T-helper 2 cell treated with Interferon-gamma antibody and Interleukin-4, amounts not matched to agents 5 μg/mL and 100 μg/mL, for 36 hours (primary cell): Measurements from ENCODE around the gene FGF22.
A peak's percentile ranks its signal among the peaks of the same experiment; 100 is the strongest.

Experiments used
- DNase-seq: peaks from one replicate; pipeline ENCODE4 v3.0.0; 2021; ENCODE audit warnings: low spot score
- H3K27ac Mint-ChIP-seq: one replicate; pipeline ENCODE4 v1.8.0; 2021; ENCODE audit warnings: mild to moderate bottlenecking, mixed read lengths
- H3K27me3 Mint-ChIP-seq: one replicate; pipeline ENCODE4 v1.8.0; 2021; ENCODE audit warnings: low read depth, mixed read lengths
- H3K36me3 Mint-ChIP-seq: one replicate; pipeline ENCODE4 v1.8.0; 2021; ENCODE audit warnings: low read depth, mixed read lengths
- H3K4me1 Mint-ChIP-seq: one replicate; pipeline ENCODE4 v1.8.0; 2021; ENCODE audit warnings: low read depth, mixed read lengths
- H3K4me3 Mint-ChIP-seq: one replicate; pipeline ENCODE4 v1.8.0; 2022; ENCODE audit warnings: mild to moderate bottlenecking, moderate library complexity, mixed read lengths
- H3K9me3 Mint-ChIP-seq: one replicate; pipeline ENCODE4 v1.8.0; 2021; ENCODE audit warnings: mixed read lengths

Gene FGF22

DNA sequence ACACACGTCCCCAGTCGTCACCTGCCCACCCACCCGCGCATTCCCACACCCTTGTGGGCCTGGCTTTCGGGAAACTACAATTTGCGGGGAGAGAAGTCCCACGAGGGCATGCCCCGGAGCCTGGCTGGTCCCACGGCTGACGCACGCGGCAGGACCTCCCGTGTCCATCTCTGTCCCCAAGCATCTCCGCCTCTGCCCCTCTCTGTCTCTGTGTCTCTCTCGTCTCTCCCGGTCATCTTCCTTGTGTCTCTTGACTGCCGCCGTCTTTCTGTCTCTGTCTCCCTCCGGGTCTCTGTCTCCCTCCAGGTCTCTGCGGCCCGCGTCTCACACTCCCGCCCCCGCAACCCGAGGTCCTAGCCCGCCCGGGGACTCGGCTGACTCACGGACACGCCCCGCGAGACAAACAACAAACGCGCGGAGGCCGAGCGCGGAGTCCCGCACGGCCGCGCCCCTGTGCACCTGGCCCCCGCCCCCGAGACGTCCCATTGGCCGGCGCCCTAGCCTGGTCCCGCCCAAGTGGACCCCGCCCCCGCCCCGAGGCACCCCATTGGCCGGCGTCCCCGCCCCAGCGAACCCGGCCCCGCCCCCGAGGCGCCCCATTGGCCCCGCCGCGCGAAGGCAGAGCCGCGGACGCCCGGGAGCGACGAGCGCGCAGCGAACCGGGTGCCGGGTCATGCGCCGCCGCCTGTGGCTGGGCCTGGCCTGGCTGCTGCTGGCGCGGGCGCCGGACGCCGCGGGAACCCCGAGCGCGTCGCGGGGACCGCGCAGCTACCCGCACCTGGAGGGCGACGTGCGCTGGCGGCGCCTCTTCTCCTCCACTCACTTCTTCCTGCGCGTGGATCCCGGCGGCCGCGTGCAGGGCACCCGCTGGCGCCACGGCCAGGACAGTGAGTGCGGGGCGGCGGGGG lies at the start of gene FGF22:
Gene FGF22, plus strand, starts transcription at position 627 of the 908 bp plus-strand sequence. Its CDS starts 47 bp downstream, at position 674.
- Mint-ChIP-seq H3K36me3 (no peaks in the 10 kb centered on the region), H3K4me1 (peaks cover 4% of the 10 kb centered on the region), H3K4me3 (peak within 1 kb of the TSS; percentile 82), H3K27me3 (peaks cover 7% of the 10 kb centered on the region), H3K9me3 (no peaks in the 10 kb centered on the region), H3K27ac (peak within 1 kb of the TSS; percentile 67)
- peak; percentile 88 for DNase-seq

DNA sequence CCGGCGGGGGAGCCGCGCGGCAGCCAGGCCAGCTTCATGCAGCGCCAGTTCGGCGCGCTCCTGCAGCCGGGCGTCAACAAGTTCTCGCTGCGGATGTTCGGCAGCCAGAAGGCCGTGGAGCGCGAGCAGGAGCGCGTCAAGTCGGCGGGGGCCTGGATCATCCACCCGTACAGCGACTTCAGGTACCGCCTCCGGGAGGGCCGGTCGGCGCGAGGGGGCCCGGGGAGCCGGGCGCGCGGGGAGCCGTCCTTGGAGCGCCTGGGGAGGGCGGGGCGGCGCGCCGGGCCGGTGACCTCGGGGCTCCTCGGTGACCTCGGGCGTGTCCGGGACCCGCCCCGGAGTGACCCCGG lies 49.3 kb upstream of the FGF22 start:
- DNase-seq: no peak
- Mint-ChIP-seq H3K4me1 (no peaks in the 10 kb centered on the region), H3K4me3 (no peak overlapping the region), H3K27me3 (peaks cover 27% of the 10 kb centered on the region), H3K36me3 (no peaks in the 10 kb centered on the region), H3K9me3 (no peaks in the 10 kb centered on the region), H3K27ac (no peak overlapping the region)

DNA sequence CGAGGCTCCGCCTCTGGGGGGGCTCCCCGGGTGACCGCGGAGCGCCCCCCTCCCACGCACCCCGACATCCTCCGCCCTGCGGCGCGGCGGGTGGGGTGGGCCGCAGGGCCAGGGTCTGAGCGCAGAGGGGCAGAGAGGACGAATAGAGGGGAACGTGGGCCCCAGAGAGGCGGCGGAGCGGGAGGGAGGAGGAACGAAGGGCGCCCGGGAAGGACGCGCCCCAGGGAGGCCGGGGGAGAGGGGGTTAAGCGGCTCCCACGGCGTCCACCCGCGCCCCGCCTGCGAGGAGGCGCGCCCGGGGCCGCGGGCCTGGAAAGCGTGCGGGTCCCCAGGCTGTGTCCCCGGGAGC lies 49.0 kb upstream of the FGF22 start:
- Mint-ChIP-seq H3K36me3 (no peaks in the 10 kb centered on the region), H3K4me3 (no peak overlapping the region), H3K4me1 (no peaks in the 10 kb centered on the region), H3K27me3 (peaks cover 27% of the 10 kb centered on the region), H3K27ac (no peak overlapping the region), H3K9me3 (no peaks in the 10 kb centered on the region)
- DNase-seq: no peak

DNA sequence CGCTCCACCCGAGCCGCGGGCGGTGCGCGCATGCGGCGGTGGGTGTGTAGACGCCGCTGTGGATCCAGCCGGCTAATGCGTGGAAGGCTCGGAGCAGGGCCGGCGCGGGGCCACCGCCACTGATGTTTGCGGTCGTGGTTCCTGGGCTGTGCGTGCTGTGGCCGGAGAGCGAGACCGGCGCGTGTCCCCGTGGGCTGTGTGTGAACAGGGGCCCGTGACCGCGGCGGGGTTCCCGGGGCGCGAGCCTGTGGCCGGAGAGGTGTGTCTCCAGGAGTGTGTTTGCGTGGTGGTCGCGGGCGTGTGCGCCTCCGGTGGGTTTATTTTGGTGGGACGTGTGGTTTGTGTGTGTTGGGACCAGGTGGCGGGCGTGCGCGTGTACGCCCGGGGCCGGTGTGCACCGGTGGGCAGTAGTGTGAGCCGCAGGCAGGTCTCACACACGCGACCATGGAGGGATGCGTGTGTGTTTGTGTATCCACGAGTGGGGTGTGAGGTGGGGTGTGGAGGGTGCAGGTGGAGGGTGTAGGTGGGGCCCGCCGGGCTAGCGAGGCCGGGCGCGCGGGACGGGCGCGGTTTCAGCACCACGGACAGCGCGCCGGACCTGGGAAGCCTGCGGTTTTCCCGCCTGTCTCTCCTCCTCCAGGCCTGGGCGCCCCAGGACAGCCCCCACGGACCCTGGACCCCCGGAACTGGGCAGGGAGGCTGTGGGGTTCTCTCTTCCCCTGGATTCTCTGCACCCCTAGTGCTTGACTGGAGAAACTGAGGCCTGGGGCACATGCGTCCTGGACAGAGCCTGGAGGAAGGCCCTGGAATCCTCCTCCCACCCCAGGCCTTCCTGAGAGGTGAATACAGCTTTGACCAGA lies 48.4 kb upstream of the FGF22 start:
- no peak overlapping the region for H3K27ac Mint-ChIP-seq
- no peak overlapping the region for H3K4me3 Mint-ChIP-seq
- peaks cover 27% of the 10 kb centered on the region for H3K27me3 Mint-ChIP-seq
- H3K36me3 Mint-ChIP-seq: no peaks in the 10 kb centered on the region
- no peaks in the 10 kb centered on the region for H3K9me3 Mint-ChIP-seq
- no peak for DNase-seq
- no peaks in the 10 kb centered on the region for H3K4me1 Mint-ChIP-seq

DNA sequence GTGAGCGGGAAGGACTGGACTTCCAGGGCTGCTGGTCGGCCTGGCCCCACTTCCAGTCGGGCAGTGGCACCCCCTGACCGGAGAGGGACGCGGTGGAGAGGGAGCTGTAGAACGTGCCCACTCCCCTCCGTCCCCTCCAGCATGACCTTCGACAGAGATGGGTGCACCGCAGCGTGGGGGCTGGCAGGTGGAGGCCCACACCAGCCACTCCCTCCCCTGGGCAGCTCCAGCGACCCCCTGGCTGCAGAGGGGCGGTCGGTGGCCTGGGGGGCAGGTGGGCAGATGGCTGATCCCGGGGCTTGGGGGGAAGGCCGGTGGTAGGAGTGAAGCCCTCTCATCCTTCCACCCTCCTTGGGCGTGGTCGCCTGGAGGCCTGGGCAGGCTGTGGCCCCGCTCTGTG lies 47.6 kb upstream of the FGF22 start:
- Mint-ChIP-seq H3K4me1 (no peaks in the 10 kb centered on the region), H3K27ac (no peak overlapping the region), H3K36me3 (no peaks in the 10 kb centered on the region), H3K27me3 (peaks cover 27% of the 10 kb centered on the region), H3K9me3 (no peaks in the 10 kb centered on the region), H3K4me3 (no peak overlapping the region)
- no peak for DNase-seq

DNA sequence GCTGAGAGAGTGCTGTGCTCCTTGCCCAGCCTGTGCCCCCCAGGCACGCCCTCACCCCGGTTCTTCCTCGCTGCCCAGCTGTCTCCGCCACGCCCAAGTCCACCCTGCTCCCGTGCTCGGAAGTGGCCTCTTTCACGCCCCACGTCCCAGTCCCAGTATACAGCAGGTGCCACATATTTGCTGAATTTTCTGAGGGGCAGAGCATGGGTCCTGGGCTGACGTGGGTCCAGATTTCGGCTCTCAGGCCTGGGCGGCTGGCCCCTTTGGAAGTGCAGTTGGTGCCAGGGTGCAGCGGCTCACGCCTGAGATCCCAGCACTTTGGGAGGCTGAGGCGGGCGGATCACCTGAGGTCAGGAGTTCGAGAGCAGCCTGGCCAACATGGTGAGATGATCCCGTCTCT lies 46.6 kb upstream of the FGF22 start:
- Mint-ChIP-seq H3K27ac (no peak overlapping the region), H3K4me1 (no peaks in the 10 kb centered on the region), H3K27me3 (peaks cover 26% of the 10 kb centered on the region), H3K36me3 (no peaks in the 10 kb centered on the region), H3K4me3 (no peak overlapping the region), H3K9me3 (no peaks in the 10 kb centered on the region)
- DNase-seq: no peak

DNA sequence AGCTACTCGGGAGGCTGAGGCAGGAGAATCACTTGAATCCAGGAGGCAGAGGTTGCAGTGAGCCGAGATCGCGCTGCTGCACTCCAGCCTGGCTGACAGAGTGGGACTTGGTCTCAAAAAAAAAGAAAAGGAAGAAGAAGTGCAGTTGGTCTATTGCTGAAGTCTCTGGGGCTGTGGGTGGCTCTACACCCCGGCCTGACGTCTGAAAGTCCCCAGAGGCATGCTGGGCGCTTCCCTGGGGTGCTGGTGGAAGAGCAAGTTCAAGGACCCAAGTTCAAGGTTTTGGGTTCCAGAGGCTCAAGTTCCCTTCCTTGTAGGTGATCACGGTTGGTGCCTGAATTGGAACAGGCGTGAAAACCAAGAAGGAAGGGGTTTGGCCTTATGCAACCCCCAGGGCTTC lies 46.2 kb upstream of the FGF22 start:
- Mint-ChIP-seq H3K36me3 (no peaks in the 10 kb centered on the region), H3K9me3 (no peaks in the 10 kb centered on the region), H3K4me3 (no peak overlapping the region), H3K27me3 (peaks cover 23% of the 10 kb centered on the region), H3K27ac (no peak overlapping the region), H3K4me1 (no peaks in the 10 kb centered on the region)
- DNase-seq: no peak

DNA sequence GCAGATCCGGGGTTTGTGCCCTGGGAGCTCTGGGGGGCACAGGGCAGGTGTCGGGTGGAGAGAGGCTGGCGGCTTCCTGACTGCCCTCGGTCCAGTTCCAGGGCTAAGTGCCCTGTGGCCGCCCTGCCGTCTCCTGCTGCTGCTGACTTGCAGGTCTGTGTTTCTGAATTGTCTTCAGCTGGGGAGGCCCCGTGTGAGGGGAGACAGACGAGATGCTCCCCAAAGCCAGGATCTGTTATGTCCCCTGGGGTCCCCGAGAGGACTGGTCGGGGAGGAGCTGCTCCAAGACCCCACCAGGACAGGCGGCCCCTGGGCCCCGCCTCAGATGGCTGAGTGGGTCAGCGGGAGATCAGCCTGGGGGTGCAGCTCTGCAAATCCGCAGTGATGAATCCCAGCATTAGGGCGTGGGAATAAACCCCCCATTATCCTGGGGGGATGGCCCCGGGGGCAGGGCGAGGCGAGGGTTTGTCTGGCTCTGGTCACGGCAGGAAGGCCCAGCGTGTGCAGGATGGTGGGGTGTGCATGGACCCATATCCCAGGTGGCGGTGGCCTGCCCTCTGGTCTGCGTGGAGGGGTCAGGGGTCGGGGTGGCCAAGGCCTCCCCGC lies 45.3 kb upstream of the FGF22 start:
- Mint-ChIP-seq H3K36me3 (no peaks in the 10 kb centered on the region), H3K27me3 (peaks cover 16% of the 10 kb centered on the region), H3K4me1 (no peaks in the 10 kb centered on the region), H3K27ac (no peak overlapping the region), H3K9me3 (no peaks in the 10 kb centered on the region), H3K4me3 (no peak overlapping the region)
- no peak for DNase-seq

DNA sequence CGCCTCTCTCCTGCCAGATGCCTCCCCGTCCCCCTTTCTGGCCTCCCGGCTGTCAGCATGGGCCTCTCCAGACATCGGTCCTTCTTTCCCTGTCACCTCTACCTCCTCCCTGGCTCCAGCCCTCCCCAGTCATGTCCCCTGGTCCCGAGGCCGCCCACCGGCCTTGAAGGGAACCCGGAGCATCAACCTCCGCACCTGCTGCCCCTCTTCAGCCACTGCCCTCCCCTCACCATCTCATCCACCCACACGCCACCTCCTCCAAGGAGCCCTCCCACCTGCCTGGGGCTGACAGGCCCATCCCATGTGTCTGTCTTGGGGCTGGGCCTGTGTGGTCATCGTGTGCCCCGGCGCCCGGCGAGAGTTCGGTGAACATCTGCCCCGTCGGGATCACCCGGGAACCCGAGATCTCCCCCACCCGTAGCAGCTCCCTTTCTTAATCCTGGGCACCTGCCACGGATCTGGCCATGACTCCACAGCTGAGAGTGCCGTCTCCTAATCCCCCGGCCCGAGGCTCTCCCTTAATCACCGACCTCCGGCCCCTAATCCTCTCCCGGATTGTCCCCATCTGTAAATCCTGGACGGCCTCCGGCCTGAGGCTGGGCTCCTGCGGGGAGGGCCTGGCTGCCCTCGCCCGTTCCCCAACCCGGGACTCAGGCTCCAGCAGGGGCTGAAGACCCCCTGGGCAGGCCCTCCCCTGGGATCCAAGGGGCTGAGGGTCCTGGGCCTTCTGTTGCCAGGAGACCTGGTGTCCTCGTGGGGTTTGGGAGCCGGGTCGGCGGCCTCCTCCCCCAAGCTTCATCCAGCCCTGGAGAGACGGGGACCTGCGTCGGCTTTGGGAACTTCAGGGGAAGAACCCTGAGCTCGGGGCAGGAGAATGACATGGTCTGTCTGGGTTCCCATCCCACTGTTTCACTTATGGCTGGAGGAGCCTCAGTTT lies 44.1 kb upstream of the FGF22 start:
- no peak for DNase-seq
- peaks cover 14% of the 10 kb centered on the region for H3K27me3 Mint-ChIP-seq
- H3K9me3 Mint-ChIP-seq: no peaks in the 10 kb centered on the region
- no peaks in the 10 kb centered on the region for H3K36me3 Mint-ChIP-seq
- H3K4me1 Mint-ChIP-seq: no peaks in the 10 kb centered on the region
- H3K4me3 Mint-ChIP-seq: no peak overlapping the region
- no peak overlapping the region for H3K27ac Mint-ChIP-seq

DNA sequence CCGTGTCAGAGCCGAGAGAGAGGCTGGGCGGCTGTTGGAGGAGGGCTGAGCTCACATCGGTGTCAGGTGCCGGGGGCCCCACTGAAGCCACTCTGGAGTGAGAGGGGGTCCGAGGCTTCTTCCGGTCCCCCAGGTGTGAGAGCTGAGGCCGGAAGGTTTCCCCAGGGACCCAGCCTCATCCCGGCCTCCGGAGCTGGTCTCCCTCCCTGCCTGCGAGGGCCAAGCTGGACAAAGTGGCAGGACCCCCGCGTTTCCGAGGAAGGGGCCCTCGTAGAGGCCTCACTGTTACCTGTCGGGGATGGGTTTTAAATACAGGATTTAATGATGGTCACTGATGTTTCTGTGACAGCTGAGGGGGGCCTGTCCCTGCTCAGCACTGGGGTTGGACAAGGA lies 43.4 kb upstream of the FGF22 start:
- DNase-seq: no peak
- Mint-ChIP-seq H3K27ac (no peak overlapping the region), H3K36me3 (no peaks in the 10 kb centered on the region), H3K27me3 (peaks cover 12% of the 10 kb centered on the region), H3K9me3 (no peaks in the 10 kb centered on the region), H3K4me1 (no peaks in the 10 kb centered on the region), H3K4me3 (no peak overlapping the region)

DNA sequence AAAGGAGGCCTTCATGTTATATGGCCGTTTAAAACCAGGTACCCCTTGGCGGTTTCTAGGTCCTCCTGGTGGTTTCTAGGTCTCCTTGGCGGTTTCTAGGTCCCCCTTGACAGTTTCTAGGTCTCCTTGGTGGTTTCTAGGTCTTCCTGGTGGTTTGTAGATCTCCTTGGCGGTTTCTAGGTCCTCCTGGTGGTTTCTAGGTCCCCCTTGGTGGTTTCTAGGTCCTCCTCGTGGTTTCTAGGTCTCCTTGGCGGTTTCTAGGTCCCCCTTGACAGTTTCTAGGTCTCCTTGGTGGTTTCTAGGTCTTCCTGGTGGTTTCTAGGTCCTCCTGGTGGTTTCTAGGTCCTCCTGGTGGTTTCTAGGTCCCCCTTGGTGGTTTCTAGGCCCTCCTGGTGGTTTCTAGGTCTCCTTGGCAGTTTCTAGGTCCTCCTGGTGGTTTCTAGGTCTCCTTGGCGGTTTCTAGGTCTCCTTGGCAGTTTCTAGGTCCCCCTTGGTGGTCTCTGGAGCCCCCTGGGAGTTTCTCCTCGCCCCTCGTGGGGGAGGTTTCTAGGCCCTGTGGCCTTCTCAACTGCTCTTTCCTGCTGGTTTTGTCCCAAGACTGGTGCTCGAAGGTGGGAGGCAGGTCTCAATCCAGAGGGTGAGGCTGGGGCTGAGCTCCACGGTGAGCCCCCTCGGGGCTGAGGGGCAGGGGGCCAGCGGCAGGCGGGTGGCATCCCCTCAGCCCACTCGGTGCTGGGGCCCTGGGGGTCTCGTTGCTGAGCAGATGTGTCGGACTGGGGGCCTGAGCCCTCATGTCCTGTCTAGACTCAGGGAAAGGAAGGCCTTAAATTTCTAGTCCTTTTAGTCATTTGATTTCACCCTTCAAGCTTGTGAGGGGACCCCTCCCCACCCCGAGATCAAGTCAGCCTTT lies 42.0 kb upstream of the FGF22 start:
- no peak overlapping the region for H3K4me3 Mint-ChIP-seq
- H3K27ac Mint-ChIP-seq: no peak overlapping the region
- no peaks in the 10 kb centered on the region for H3K9me3 Mint-ChIP-seq
- H3K27me3 Mint-ChIP-seq: peaks cover 9% of the 10 kb centered on the region
- H3K36me3 Mint-ChIP-seq: no peaks in the 10 kb centered on the region
- no peaks in the 10 kb centered on the region for H3K4me1 Mint-ChIP-seq
- no peak for DNase-seq

DNA sequence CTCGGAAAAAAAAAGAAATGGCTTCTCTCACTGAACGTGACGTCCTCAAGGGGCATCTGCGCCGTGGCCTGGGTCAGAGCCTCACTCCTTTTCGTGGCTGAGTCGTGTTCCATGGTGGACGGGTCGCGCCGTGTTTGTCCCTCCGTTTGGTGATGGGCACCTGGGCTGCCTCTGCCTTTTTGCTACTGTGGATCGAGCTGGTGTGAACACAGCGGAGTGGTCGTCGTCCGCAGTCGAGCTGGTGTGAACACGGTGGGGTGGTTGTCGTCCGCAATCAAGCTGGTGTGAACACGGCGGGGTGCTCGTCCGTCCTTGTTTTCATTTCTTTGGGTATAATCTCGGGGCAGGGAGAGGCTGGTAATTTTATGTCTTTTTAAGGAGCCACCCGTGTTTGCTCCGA lies 38.4 kb upstream of the FGF22 start:
- H3K9me3 Mint-ChIP-seq: no peaks in the 10 kb centered on the region
- H3K27ac Mint-ChIP-seq: no peak overlapping the region
- H3K4me1 Mint-ChIP-seq: no peaks in the 10 kb centered on the region
- H3K36me3 Mint-ChIP-seq: no peaks in the 10 kb centered on the region
- no peak for DNase-seq
- H3K27me3 Mint-ChIP-seq: no peaks in the 10 kb centered on the region
- H3K4me3 Mint-ChIP-seq: no peak overlapping the region

DNA sequence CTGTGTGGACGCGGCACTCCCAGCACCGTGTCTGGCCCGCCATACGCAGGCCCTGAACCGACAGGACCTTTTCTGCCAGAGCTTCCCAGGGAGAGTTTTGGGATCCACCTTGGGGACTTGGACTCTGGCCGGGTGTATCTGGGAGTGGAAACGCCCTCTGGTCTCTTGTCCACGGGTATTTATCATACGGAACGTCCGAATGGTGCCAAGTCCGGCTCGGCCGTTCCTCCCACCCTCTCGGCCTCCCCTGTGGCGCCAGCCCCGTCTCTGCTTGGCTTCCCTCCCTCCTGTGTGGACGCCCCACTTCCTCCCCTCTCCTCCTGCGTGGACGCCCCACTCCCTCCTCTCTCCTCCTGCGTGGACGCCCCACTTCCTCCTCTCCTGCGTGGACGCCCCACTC lies 37.9 kb upstream of the FGF22 start:
- Mint-ChIP-seq H3K27me3 (no peaks in the 10 kb centered on the region), H3K4me1 (no peaks in the 10 kb centered on the region), H3K4me3 (no peak overlapping the region), H3K9me3 (no peaks in the 10 kb centered on the region), H3K36me3 (no peaks in the 10 kb centered on the region), H3K27ac (no peak overlapping the region)
- no peak for DNase-seq
